ENCODE measurements around the gene SUSD1. TPM values are rescaled to one million over a fixed set of nuclear protein-coding genes. Genes with fewer than 3 reads are reported as not detected.
A peak's percentile ranks its signal among the peaks of the same experiment; 100 is the strongest.

Gene SUSD1
- total and polyA plus RNA-seq, 2 donors from 2014 or later: 11.0 to 19.8 TPM

DNA sequence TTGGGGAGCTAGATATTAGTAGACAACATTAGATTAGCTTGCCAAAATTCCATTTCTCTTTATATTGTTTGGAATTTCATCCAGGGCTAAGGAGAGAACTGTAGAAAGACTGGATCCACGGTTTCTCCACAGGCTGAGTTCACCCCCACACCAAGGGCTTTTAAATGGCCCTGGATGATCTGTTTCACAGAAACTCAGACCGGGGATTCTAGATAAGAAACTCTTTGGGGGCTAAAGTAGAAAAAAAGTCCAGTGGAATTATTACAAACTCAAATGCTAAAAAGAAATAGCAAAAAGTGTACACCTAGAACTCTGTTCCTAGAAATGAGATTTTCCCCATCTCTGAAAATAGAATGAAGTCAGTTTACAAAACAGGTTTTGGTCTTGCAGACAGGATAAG, 80.9 kb downstream of the SUSD1 start:
- TF ChIP-seq, protein P1, sequence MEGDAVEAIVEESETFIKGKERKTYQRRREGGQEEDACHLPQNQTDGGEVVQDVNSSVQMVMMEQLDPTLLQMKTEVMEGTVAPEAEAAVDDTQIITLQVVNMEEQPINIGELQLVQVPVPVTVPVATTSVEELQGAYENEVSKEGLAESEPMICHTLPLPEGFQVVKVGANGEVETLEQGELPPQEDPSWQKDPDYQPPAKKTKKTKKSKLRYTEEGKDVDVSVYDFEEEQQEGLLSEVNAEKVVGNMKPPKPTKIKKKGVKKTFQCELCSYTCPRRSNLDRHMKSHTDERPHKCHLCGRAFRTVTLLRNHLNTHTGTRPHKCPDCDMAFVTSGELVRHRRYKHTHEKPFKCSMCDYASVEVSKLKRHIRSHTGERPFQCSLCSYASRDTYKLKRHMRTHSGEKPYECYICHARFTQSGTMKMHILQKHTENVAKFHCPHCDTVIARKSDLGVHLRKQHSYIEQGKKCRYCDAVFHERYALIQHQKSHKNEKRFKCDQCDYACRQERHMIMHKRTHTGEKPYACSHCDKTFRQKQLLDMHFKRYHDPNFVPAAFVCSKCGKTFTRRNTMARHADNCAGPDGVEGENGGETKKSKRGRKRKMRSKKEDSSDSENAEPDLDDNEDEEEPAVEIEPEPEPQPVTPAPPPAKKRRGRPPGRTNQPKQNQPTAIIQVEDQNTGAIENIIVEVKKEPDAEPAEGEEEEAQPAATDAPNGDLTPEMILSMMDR (IDR thresholded peaks at IDR 0.05; ENCODE audit: borderline replicate concordance, extremely low read depth, insufficient read depth): no peak
- Histone ChIP-seq H3K36me3 (ENCODE audit: control insufficient read depth in 2 of 3, insufficient read depth in 3 of 3, low read length in 3 of 3) (no peaks in the 10 kb centered on the region), H3K4me3 (ENCODE audit: low read length in 3 of 3) (no peak overlapping the region), H3K27me3 (ENCODE audit: control insufficient read depth, insufficient read depth, low read length) (no peaks in the 10 kb centered on the region), H3K9ac (ENCODE audit: low read length in 3 of 3) (no peak overlapping the region), H3K9me3 (ENCODE audit: control insufficient read depth in 2 of 3, insufficient read depth in 1 of 3, low read length in 3 of 3) (no peaks in the 10 kb centered on the region), H3K27ac (ENCODE audit: low read depth in 2 of 2, low read length in 2 of 2) (no peak overlapping the region), H3K4me1 (ENCODE audit: control insufficient read depth in 2 of 3, insufficient read depth in 2 of 3, low read depth in 1 of 3, low read length in 3 of 3) (peaks cover 0 to 7% (median 0%) of the 10 kb centered on the region in 3 donors)
- intact Hi-C loops (cut with DNase I): no loop called here
- FAIRE-seq: no peak
- no peak for DNase-seq

DNA sequence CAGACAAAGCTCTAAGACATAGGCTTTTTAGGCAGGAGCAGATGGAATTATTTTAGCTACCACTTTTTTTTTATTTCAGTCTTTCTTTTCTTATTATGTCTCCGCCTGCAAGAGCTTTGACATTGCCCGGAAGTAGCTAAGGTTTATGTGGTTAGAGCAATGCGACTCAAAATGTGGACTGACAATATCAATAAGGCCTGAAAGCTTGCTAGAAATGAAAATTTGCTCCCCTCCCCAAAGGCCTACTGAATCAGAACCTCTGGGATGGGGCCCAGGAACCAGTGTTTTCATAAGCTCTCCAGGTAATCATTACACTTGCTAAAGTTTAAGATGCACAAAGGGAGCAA, 81.3 kb downstream of the SUSD1 start:
- H3K4me1 ChIP-seq (ENCODE audit: control insufficient read depth in 2 of 3, insufficient read depth in 2 of 3, low read depth in 1 of 3, low read length in 3 of 3): peaks cover 0 to 7% (median 0%) of the 10 kb centered on the region in 3 donors
- H3K9ac ChIP-seq (ENCODE audit: low read length in 3 of 3): no peak overlapping the region
- H3K36me3 ChIP-seq (ENCODE audit: control insufficient read depth in 2 of 3, insufficient read depth in 3 of 3, low read length in 3 of 3): no peaks in the 10 kb centered on the region
- intact Hi-C loops (cut with DNase I): no loop called here
- DNase-seq (no peak), FAIRE-seq (no peak)
- H3K4me3 ChIP-seq (ENCODE audit: low read length in 3 of 3): no peak overlapping the region
- no peak overlapping the region for H3K27ac ChIP-seq (ENCODE audit: low read depth in 2 of 2, low read length in 2 of 2)
- TF ChIP-seq, protein P1 (IDR thresholded peaks at IDR 0.05; ENCODE audit: borderline replicate concordance, extremely low read depth, insufficient read depth): no peak
- H3K9me3 ChIP-seq (ENCODE audit: control insufficient read depth in 2 of 3, insufficient read depth in 1 of 3, low read length in 3 of 3): no peaks in the 10 kb centered on the region
- no peaks in the 10 kb centered on the region for H3K27me3 ChIP-seq (ENCODE audit: control insufficient read depth, insufficient read depth, low read length)

DNA sequence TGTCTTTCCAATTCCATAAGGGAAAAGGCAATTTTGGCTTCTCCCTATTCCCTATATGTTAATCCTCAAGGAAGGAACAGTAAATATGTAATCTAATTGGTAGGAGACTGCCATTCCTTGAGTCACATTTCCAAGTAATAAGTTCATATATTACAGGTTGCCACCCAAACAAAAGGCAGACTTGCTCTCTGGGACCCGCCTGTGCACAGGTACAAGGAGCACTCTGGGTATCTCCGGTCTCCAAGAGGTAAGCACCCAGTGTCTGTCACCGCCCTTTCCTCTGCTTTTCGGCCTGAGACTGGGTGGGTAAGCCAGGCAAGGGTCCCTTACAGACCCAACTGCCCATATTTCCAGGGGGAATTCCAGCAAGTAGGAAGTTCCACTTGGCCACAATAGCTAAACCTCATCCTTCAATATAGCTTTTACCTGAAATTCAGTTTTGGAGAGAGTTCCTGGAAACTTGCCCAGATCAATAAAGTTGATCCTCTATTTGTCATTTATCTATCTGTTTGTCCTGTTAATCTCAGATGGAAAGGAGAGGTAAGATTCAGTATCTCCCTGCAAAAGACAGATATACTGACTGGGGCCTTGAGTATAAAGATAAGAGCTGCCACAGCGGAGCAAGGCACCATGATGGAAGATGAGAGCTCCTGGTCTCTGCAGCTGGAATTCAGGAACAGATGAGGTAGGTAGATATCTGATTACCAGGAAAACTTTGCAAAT, 81.8 kb downstream of the SUSD1 start:
- Histone ChIP-seq H3K27me3 (ENCODE audit: control insufficient read depth, insufficient read depth, low read length) (no peaks in the 10 kb centered on the region), H3K27ac (ENCODE audit: low read depth in 2 of 2, low read length in 2 of 2) (no peak overlapping the region), H3K36me3 (ENCODE audit: control insufficient read depth in 2 of 3, insufficient read depth in 3 of 3, low read length in 3 of 3) (no peaks in the 10 kb centered on the region), H3K9me3 (ENCODE audit: control insufficient read depth in 2 of 3, insufficient read depth in 1 of 3, low read length in 3 of 3) (no peaks in the 10 kb centered on the region), H3K9ac (ENCODE audit: low read length in 3 of 3) (no peak overlapping the region), H3K4me1 (ENCODE audit: control insufficient read depth in 2 of 3, insufficient read depth in 2 of 3, low read depth in 1 of 3, low read length in 3 of 3) (peaks cover 0 to 5% (median 0%) of the 10 kb centered on the region in 3 donors), H3K4me3 (ENCODE audit: low read length in 3 of 3) (no peak overlapping the region)
- intact Hi-C loops (cut with DNase I): no loop called here
- FAIRE-seq (no peak), DNase-seq (no peak)
- TF ChIP-seq, protein P1 (IDR thresholded peaks at IDR 0.05; ENCODE audit: borderline replicate concordance, extremely low read depth, insufficient read depth): no peak

DNA sequence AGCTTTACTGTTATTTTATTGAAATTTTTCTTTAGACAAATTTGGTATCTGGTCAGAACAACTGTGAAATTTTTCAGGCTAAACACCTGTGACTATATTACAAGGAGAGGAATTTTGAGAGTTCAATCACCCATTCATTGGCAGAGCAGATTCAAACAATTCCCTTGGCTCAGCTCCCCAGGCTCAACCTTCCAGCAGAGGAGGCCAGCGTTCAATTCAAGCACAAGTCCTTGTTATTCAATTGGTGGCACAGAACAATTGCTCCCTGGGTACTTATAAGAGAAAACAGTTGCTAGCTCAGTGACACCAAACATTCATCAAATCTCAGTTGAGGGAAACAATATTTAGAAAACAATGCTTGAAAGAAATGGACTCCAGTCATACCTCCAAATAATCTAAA, 83.3 kb downstream of the SUSD1 start:
- DNase-seq: peak in 2 of 5 donors; percentile 22 to 47
- no peak overlapping the region for H3K27ac ChIP-seq (ENCODE audit: low read depth in 2 of 2, low read length in 2 of 2)
- H3K4me3 ChIP-seq (ENCODE audit: low read length in 3 of 3): no peak overlapping the region
- no peaks in the 10 kb centered on the region for H3K9me3 ChIP-seq (ENCODE audit: control insufficient read depth in 2 of 3, insufficient read depth in 1 of 3, low read length in 3 of 3)
- no peaks in the 10 kb centered on the region for H3K36me3 ChIP-seq (ENCODE audit: control insufficient read depth in 2 of 3, insufficient read depth in 3 of 3, low read length in 3 of 3)
- TF ChIP-seq, protein P1 (IDR thresholded peaks at IDR 0.05; ENCODE audit: borderline replicate concordance, extremely low read depth, insufficient read depth): peak; percentile 29
- intact Hi-C loops (cut with DNase I): no loop called here
- no peaks in the 10 kb centered on the region for H3K27me3 ChIP-seq (ENCODE audit: control insufficient read depth, insufficient read depth, low read length)
- no peak for FAIRE-seq
- no peak overlapping the region for H3K9ac ChIP-seq (ENCODE audit: low read length in 3 of 3)
- H3K4me1 ChIP-seq (ENCODE audit: control insufficient read depth in 2 of 3, insufficient read depth in 2 of 3, low read depth in 1 of 3, low read length in 3 of 3): no peaks in the 10 kb centered on the region

Data from kidney (tissue), 14 donors.